ENCODE measurements around the gene NTN1.

GRCh38 chr17:9151091-9151490 is 129.8 kb downstream of the NTN1 start:
- TF ChIP-seq CTCF (IDR thresholded peaks at IDR 0.05) (no peak), POLR2A (IDR thresholded peaks at IDR 0.05) (no peak)
